ENCODE measurements around the gene UBE2R2.
"Not testable (repeated sequence)": the region's sequence is repeated elsewhere in the genome, so short reads cannot be mapped to it uniquely, and the experiment has no call there.

UBE2R2 gene

GRCh38 chr9:33800886-33801285, 16.1 kb upstream of the UBE2R2 start:
- no peaks in the 10 kb centered on the region for H3K36me3 ChIP-seq (ENCODE audit: insufficient read depth, low read length)
- no peak overlapping the region for H3K9ac ChIP-seq (ENCODE audit: low read depth, low read length)
- no peak overlapping the region for H3K4me3 ChIP-seq (ENCODE audit: low read length)
- H3K9me3 ChIP-seq (ENCODE audit: insufficient read depth, low read depth, low read length) = no peaks in the 10 kb centered on the region
- no peak overlapping the region for H3K27ac ChIP-seq (ENCODE audit: low read depth, low read length)
- WGBS = 93% methylated on average over 2 of the region's 2 CpGs
- H3K27me3 ChIP-seq (ENCODE audit: insufficient read depth, low read length) = no peaks in the 10 kb centered on the region
- peaks cover 10% of the 10 kb centered on the region for H3K4me1 ChIP-seq (ENCODE audit: insufficient read depth, low read length)

GRCh38 chr9:33801943-33802500, 14.9 kb upstream of the UBE2R2 start:
- not testable (repeated sequence) for H3K27ac ChIP-seq (ENCODE audit: low read depth, low read length); H3K4me1 ChIP-seq (ENCODE audit: insufficient read depth, low read length); H3K4me3 ChIP-seq (ENCODE audit: low read length); H3K9me3 ChIP-seq (ENCODE audit: insufficient read depth, low read depth, low read length); H3K36me3 ChIP-seq (ENCODE audit: insufficient read depth, low read length); H3K9ac ChIP-seq (ENCODE audit: low read depth, low read length); H3K27me3 ChIP-seq (ENCODE audit: insufficient read depth, low read length)
- WGBS = 94% methylated on average over 2 of the region's 2 CpGs

DNA sequence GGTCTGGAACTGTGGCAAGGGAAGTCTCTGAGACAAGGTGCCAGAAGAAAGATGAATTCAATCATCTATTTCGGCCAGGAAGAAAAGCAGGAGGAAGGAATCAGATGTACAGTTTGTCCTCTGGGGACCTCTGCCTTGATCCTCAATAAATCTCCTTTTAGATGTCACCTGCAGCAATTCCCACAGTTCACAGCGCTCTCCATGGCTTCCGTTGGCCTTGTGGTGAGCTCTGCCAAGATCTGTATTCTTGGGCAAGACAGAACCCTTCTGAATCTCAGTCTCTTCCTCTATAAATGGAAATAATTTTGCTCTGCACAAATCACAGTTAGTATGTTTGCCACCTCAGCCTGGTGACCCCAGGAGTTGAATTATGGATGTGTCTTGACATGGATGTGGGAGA, 12.8 kb upstream of the UBE2R2 start:
- H3K27me3 ChIP-seq (ENCODE audit: insufficient read depth, low read length); H3K9me3 ChIP-seq (ENCODE audit: insufficient read depth, low read depth, low read length); H3K4me3 ChIP-seq (ENCODE audit: low read length); H3K4me1 ChIP-seq (ENCODE audit: insufficient read depth, low read length); H3K36me3 ChIP-seq (ENCODE audit: insufficient read depth, low read length); H3K27ac ChIP-seq (ENCODE audit: low read depth, low read length); H3K9ac ChIP-seq (ENCODE audit: low read depth, low read length): not testable (repeated sequence)
- WGBS = 94% methylated on average over 3 of the region's 3 CpGs

GRCh38 chr9:33807156-33807555, 9.8 kb upstream of the UBE2R2 start:
- H3K9me3 ChIP-seq (ENCODE audit: insufficient read depth, low read depth, low read length); H3K27me3 ChIP-seq (ENCODE audit: insufficient read depth, low read length); H3K27ac ChIP-seq (ENCODE audit: low read depth, low read length); H3K4me3 ChIP-seq (ENCODE audit: low read length); H3K4me1 ChIP-seq (ENCODE audit: insufficient read depth, low read length); H3K9ac ChIP-seq (ENCODE audit: low read depth, low read length); H3K36me3 ChIP-seq (ENCODE audit: insufficient read depth, low read length): not testable (repeated sequence)
- 93% methylated on average over 2 of the region's 2 CpGs for WGBS

DNA sequence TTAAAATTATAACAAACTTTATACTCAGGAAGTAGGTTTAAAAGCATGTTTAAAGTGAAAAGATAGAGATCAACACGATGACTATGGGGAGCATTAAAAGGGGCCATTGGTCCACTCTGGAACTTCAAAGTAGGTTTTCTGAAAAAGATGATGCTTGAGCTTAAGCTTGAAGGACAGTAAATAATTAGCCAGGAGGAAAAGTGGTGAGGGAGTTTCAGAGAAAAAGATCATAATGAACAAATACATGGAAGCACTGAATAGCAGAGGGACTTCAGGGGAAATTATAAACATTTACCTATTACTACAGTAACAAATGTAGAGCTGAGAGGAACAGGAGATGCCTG, 8.0 kb upstream of the UBE2R2 start:
- H3K27me3 ChIP-seq (ENCODE audit: insufficient read depth, low read length); H3K9ac ChIP-seq (ENCODE audit: low read depth, low read length); H3K36me3 ChIP-seq (ENCODE audit: insufficient read depth, low read length); H3K9me3 ChIP-seq (ENCODE audit: insufficient read depth, low read depth, low read length); H3K4me1 ChIP-seq (ENCODE audit: insufficient read depth, low read length); H3K27ac ChIP-seq (ENCODE audit: low read depth, low read length); H3K4me3 ChIP-seq (ENCODE audit: low read length): not testable (repeated sequence)
- WGBS = 89% methylated on average over 1 of the region's 1 CpG

- Histone ChIP-seq H3K27ac (ENCODE audit: low read depth, low read length) (no peak overlapping the region), H3K27me3 (ENCODE audit: insufficient read depth, low read length) (no peaks in the 10 kb centered on the region), H3K4me1 (ENCODE audit: insufficient read depth, low read length) (peaks cover 7% of the 10 kb centered on the region; the same call in 1 of the 2 replicates), H3K36me3 (ENCODE audit: insufficient read depth, low read length) (no peaks in the 10 kb centered on the region), H3K9me3 (ENCODE audit: insufficient read depth, low read depth, low read length) (no peaks in the 10 kb centered on the region), H3K9ac (ENCODE audit: low read depth, low read length) (no peak overlapping the region), H3K4me3 (ENCODE audit: low read length) (no peak overlapping the region)
- 84% methylated on average over 1 of the region's 1 CpG for WGBS
Measured at GRCh38 chr9:33809506-33809905, 7.5 kb upstream of the UBE2R2 start.

DNA sequence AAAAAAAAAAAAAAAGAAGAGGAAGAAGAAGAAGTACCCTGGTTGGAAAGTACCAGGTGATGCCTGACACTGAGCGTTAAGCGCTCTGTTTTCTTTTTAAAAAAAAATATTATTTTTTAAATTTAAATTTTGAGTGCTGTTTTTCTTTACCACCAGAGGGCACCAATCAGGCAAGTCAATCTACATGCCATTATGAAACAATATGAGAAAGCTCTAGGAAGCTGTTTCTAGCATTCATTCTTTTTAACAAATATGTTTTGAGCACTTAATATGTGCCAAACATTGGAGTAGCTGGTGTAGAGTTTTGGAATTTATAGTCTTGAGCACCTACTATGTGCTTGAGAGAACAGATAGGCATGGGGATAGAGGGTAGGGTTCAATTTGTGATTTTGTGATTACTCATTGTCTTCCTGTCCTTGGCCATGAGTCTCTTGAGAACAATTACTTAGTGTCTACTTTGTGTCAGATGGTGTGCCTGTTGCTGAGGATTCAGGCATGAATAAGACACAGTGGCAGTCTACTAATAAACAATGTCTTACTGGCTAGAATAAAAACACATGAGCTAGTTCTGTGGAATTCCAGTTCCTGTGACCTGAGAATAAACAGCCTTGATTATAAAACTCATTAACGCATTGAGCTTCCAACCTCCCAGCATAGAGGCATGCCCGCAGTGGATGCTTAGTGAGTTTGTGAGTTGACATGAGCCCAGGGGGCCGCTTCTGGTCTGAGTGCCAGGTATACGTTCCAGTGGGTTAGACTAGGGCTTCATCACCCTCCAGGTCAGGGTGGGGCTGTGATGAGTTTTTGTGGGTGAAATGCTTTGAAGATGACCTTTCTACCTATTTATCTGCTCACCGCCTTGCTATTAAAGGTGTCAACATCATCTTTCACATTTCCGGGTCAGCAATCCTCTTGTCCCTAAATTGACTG, 3.0 kb upstream of the UBE2R2 start:
- H3K36me3 ChIP-seq (ENCODE audit: insufficient read depth, low read length) = no peaks in the 10 kb centered on the region
- H3K4me3 ChIP-seq (ENCODE audit: low read length) = no peak overlapping the region
- 93% methylated on average over 6 of the region's 8 CpGs for WGBS
- H3K27me3 ChIP-seq (ENCODE audit: insufficient read depth, low read length) = no peaks in the 10 kb centered on the region
- H3K9ac ChIP-seq (ENCODE audit: low read depth, low read length) = no peak overlapping the region
- no peak overlapping the region for H3K27ac ChIP-seq (ENCODE audit: low read depth, low read length)
- H3K4me1 ChIP-seq (ENCODE audit: insufficient read depth, low read length) = peaks cover 13% of the 10 kb centered on the region
- no peaks in the 10 kb centered on the region for H3K9me3 ChIP-seq (ENCODE audit: insufficient read depth, low read depth, low read length)

GRCh38 chr9:33815781-33816180, 1.2 kb upstream of the UBE2R2 start:
- WGBS = 96% methylated on average over 6 of the region's 7 CpGs
- Histone ChIP-seq H3K9ac (ENCODE audit: low read depth, low read length) (peak overlapping the region; percentile 90; the same call in 1 of the 2 replicates), H3K27ac (ENCODE audit: low read depth, low read length) (peak overlapping the region; percentile 91; the same call in 1 of the 2 replicates), H3K9me3 (ENCODE audit: insufficient read depth, low read depth, low read length) (no peaks in the 10 kb centered on the region), H3K4me1 (ENCODE audit: insufficient read depth, low read length) (peaks cover 24% of the 10 kb centered on the region), H3K27me3 (ENCODE audit: insufficient read depth, low read length) (no peaks in the 10 kb centered on the region), H3K36me3 (ENCODE audit: insufficient read depth, low read length) (no peaks in the 10 kb centered on the region), H3K4me3 (ENCODE audit: low read length) (peak overlapping the region; percentile 72)

GRCh38 chr9:33817327-33818166, 587 bp downstream of the UBE2R2 start:
- H3K27me3 ChIP-seq (ENCODE audit: insufficient read depth, low read length) = no peaks in the 10 kb centered on the region
- no peaks in the 10 kb centered on the region for H3K9me3 ChIP-seq (ENCODE audit: insufficient read depth, low read depth, low read length)
- H3K36me3 ChIP-seq (ENCODE audit: insufficient read depth, low read length) = no peaks in the 10 kb centered on the region
- under 1% methylated on average over 76 of the region's 81 CpGs for WGBS
- H3K4me3 ChIP-seq (ENCODE audit: low read length) = peak overlapping the region; percentile 99
- peak overlapping the region; percentile 99 for H3K27ac ChIP-seq (ENCODE audit: low read depth, low read length)
- H3K4me1 ChIP-seq (ENCODE audit: insufficient read depth, low read length) = peaks cover 26% of the 10 kb centered on the region
- H3K9ac ChIP-seq (ENCODE audit: low read depth, low read length) = peak overlapping the region; percentile 99

DNA sequence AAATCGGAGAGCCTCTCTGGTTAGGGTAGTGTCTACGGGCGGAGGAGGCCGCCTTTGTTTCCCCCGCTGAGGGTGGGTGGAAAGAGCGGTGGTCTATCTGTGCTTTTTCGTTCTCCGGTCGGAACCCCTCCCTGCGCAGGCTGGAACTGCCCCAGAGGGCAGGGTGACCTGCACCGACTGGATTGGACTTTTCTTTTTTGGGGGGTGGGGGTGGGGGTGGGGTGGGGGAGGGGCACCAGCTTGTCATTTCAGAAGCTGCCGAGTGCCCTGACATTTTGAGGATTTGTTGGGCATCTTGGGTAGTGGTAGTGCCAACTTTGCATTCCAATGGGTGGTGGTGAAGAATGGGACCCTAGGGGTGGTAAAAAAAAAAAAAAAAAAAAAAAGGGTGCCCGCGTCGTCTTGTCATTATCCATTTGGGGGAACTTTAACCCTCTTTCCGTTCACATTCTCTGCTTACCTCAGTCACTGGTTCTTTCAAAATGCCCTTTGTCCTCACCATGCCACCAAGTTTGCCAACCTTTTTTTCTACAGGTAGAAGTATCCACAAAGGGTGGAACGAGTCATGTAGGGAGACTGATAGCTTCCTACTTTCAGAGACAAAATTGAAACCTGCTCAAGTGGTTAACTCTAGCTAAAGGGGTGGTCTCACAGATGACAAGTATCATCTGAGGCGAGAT, 1.3 kb downstream of the UBE2R2 start:
- peak overlapping the region; percentile 99 for H3K9ac ChIP-seq (ENCODE audit: low read depth, low read length)
- WGBS = under 1% methylated on average over 16 of the region's 18 CpGs
- H3K4me3 ChIP-seq (ENCODE audit: low read length) = peak overlapping the region; percentile 99
- H3K4me1 ChIP-seq (ENCODE audit: insufficient read depth, low read length) = peaks cover 26% of the 10 kb centered on the region
- H3K36me3 ChIP-seq (ENCODE audit: insufficient read depth, low read length) = no peaks in the 10 kb centered on the region
- peak overlapping the region; percentile 99; the same call in 1 of the 2 replicates for H3K27ac ChIP-seq (ENCODE audit: low read depth, low read length)
- H3K9me3 ChIP-seq (ENCODE audit: insufficient read depth, low read depth, low read length) = no peaks in the 10 kb centered on the region
- H3K27me3 ChIP-seq (ENCODE audit: insufficient read depth, low read length) = no peaks in the 10 kb centered on the region
